Activated CD4-positive, alpha-beta T cell treated with anti-CD3 and anti-CD28 coated beads, Interleukin-2, Interleukin-6, amounts not matched to agents 100 ng/mL and 50 ng/mL, durations not matched to agents 16 hours and 8 hours (primary cell): ENCODE data around the gene NRXN2.
"Not testable (repeated sequence)": the region's sequence is repeated elsewhere in the genome, so short reads cannot be mapped to it uniquely, and the experiment has no call there.

Experiments
- DNase-seq: peaks from one replicate; pipeline ENCODE4 v3.0.0-alpha.2; 2020

The NRXN2 gene

DNA sequence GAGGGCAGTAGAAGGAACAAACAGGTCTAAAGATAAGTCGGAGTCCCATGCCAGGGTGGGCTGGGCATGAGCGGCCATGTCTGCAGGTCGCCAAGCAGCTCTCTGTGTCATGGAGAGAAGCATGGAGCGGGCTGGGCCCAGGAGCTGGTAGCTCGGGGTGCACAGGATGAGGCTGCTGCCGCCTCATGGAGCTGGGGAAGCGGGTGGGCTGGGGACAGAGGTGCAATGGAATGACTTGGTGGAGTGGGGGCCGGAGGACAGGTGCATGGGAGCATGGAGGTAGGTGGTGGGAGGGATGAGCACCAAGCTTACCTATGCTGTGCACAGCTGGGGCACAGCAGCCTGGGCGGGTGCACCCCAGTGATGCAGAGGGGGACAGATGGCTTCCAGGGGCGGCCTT is 3.6 kb downstream of the NRXN2 start:
- no peak for DNase-seq

- DNase-seq: no peak
Measured at GRCh38 chr11:64718780-64719124, 4.2 kb downstream of the NRXN2 start.

DNA sequence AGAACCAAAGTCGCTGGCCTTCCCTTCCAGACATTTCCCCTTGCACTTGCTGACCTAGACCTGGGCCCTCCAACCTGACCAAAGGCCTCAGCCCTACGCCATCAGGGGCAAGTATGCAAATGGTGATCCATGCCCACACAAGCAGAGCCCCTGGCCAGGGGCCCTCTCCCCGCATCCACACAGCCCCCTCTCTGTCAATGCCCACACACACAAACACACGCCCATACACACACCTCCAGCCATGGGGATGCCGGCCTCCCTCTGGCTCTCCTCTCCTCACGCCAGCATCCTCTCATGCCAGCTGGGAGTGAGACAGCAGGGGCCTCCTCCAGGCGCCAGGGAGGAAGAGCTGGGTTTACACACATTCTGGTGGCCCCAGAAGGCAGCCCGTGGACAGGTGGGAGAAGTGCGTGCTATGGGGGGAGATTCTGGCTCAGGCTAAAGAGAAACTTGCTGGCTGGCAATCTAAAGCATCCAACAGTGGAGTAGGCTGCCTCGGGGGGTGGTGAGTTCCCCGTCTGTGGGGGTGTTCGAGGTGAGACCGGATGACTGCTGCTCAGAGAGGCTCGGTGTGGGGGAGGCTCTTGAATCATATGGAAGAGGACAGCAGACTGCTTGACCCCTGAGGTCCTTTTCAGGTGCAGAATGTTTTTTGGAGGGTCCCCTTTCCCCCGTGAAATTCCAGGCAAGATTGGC is 4.8 kb downstream of the NRXN2 start:
- no peak for DNase-seq

DNA sequence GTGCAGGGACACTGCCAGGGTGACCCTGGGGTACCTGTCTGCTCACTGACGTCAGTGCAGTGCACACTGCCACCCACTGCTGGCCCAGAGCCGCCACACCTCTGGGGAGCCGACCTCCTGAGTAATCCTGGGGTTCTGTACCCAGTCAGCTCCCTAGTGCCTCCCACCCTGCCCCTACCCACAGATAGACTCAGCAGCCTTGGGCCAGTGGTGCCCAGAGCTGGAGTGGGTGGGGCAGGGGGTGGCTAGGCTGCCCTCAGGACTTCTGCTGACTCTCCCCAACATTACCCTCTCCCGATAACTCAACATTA is 5.8 kb downstream of the NRXN2 start:
- DNase-seq: no peak

DNA sequence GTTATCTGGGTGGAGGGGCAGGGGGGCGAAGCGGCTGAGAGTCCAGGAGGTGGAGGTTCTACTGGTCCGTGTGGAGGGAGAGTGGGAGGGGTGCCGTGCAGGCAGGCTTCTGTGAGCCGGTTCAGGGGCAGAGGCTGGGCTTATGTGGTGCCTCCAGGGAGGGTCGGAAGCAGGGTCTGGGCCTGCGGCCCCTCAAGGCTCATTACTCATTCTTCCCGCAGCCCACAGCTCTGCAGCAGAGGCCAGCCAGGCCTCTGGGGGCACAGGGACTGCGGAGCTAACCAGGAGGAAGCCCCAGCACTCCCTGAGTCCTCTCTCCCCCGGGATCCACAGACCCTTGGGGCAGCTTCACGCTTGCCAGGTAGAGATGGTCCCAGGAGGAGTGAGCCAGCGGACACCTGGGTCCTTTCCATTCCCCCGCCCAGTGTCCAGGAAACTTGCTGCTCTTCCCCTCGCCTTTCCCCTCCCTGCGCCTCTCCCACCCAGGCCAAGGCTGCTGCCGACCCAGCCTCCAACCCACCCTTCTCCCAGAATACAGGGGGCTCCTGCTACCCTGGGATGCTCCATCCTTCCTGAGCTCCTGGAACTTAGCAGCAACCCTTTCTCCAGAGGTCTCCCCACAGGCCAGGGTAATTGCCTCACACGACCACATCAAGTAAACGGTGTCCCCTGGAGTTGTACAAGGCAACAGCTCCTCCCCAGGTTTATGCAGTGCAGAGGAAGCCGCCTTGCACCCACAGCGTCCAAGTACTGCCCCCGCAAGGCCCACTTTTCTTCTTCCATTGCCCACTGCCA is 6.3 kb downstream of the NRXN2 start:
- no peak for DNase-seq

DNA sequence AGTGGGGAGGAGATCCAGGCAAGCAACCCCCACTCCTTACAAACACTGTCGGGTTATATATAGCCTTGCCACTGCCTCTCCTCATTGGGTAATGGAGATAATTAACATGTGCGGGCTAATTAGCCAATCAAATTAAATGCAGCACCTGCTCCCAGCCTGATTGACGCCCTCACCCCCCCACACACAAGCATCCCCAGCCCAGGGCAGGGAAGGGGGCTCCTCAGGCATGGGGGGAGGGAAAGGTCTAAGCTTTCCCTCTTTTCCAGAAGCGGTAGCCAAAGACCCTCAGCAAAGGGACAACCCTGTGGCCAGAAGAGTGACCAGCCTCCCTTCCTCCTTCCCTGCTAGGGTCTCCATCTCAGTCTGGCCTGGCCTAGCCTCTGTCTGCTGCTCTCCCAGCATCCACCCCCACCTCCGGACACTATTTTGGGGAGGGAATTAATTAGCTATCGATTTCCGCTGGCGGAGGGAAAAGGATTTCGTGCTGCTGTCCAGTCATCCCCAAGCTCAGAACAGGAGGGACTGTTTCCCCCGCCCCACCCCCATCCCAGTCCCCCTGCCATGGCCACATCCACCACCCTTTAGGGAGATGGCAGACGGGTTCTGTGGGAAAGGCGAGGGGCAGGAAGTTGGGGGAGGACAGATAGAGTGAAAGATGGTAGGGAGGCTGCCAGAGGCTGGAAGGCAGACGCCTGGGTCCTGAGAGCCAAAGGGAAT is 7.1 kb downstream of the NRXN2 start:
- no peak for DNase-seq

DNA sequence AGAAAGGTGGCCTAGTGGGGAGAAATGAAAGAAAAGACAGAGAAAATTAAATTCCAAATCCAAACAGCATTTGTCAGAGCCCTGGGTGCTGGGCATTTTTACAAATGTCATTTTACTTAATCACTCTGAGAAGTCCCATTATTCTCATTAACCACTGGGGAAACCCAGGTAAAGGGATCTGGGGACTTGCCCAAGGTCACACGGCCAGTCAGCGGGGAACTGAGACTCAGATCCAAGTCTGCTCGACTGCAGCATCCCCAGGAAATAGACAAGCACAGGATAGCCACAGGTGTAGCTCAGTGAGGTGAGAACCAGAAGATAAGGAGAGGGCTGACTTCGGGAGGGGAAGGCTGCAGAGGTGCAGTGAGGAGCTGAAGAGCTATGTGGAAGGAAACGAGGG is 7.9 kb downstream of the NRXN2 start:
- DNase-seq: no peak

DNA sequence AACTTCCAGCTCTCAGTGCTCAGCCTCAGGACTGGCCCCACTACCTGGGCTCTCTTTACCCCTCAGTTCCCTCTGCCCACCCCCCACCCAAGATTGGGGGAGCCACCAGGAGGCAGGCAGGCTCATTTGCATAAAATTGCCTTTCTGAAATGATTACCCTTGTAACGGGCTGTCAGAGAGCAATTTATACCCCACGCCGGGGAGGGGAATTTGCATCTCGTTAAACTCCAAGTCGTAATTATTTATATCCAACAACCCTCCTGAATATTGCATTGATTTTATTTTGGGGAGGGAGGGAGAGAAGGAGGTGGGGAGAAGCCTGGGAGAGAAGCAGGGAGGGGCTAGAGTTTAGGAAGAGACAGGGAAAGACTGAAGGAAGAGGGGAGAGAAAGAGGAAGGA is 8.3 kb downstream of the NRXN2 start:
- no peak for DNase-seq

GRCh38 chr11:64713781-64714363 is 9.1 kb downstream of the NRXN2 start:
- DNase-seq: no peak

DNA sequence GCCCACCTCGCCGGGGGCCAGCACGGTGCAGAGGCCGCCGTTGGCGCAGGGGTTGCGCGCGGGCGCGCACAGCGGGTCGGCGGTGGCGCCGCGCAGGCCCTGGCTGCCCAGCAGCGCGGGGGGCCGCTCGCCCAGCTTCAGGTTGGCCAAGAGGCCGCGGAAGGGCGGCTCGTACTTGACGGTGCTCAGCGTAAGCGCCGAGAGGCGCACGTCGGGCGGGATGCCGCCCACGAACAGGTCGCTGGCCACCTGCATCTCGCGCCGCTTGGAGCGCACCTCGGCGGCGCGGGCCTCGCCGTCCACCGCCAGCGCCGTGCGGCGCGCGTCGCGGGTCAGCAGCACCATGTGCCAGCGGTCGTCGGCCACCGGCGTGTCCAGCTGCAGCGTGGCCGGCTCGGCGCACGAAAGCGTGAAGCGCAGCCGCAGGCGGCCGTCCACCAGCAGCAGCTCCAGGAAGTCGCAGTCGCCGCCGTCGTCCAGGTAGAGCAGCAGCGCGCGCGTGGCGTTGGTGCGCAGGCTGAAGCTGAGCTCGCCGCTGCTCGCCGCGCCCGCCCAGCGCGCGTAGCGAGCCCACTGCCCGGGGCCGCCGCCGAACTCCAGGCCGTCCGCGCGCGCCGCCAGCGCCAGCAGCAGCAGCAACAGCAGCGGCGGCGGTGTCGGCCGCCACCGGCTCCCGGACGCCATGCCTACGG is 9.8 kb downstream of the NRXN2 start:
- DNase-seq: no peak

DNA sequence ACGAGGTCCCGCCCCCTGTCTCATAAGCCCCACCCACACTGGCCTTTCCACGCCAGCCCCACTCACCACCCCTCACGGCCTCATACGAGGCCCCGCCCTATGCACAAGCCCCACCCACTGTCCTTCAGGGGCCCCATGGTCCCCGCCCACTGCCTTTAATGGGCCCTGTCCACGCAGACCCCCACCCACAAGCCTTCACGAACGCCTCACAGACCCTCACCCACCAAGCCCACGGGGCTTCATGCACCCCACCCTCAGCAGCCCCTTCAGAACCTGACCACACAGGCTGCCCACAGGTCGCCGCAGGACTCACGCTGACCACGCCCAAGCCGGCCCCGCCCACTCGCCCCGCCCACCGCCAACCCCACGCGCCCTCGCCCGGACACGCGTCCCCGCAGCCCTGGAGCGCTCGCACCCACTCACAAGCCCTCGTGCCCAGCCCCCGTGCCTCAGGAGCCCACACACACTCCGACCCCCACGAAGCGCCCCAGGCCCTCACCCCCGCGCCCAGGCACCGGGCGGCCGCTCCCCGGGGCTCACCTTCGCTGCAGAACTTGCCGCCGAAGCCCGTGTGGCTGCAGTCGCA is 10.5 kb downstream of the NRXN2 start:
- no peak for DNase-seq

DNA sequence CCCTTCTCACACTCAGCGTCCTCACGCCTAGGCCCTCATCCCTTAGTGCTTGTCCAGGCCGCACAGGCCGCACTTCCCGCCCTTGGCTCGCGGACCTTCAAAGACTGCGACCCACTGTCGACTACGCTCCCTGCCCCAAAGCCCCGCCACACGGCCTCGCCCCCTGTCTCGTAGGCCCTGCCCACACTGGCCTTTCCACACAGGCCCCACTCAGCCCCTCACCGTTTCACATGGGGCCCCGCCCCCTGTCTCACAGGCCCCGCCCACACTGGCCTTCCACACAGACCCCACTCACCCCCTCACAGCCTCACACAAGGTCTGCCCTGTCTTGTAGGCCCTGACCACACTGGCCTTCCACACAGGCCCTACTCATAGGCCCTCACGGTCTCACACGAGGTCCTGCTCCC is 11.0 kb downstream of the NRXN2 start:
- DNase-seq: no peak

GRCh38 chr11:64711138-64711955 is 11.7 kb downstream of the NRXN2 start:
- no peak for DNase-seq

GRCh38 chr11:64710418-64711137 is 12.4 kb downstream of the NRXN2 start:
- no peak for DNase-seq

DNA sequence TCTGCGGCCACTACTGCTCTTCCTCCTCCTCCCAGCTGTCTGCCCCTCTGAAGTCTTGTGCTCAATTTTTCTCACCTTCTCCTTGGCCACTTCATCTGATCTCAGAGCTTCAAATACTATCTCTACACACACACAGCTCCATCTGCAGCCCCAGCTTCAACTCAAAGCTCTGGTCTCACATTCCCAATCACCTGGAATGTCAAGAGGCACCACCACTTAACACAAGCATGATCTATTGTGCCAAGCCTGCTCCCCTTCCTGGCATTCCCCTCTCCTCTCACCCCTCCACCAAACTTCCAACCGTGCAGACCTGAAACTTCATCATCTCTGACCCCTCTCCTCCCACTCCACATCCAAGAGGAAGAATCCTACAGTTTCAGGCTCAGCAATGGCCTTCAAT is 17.5 kb downstream of the NRXN2 start:
- DNase-seq: no peak

GRCh38 chr11:64703048-64703447 is 19.9 kb downstream of the NRXN2 start:
- no peak for DNase-seq

GRCh38 chr11:64701956-64702355 is 21.0 kb downstream of the NRXN2 start:
- not testable (repeated sequence) for DNase-seq

GRCh38 chr11:64698427-64698826 is 24.6 kb downstream of the NRXN2 start:
- no peak for DNase-seq

DNA sequence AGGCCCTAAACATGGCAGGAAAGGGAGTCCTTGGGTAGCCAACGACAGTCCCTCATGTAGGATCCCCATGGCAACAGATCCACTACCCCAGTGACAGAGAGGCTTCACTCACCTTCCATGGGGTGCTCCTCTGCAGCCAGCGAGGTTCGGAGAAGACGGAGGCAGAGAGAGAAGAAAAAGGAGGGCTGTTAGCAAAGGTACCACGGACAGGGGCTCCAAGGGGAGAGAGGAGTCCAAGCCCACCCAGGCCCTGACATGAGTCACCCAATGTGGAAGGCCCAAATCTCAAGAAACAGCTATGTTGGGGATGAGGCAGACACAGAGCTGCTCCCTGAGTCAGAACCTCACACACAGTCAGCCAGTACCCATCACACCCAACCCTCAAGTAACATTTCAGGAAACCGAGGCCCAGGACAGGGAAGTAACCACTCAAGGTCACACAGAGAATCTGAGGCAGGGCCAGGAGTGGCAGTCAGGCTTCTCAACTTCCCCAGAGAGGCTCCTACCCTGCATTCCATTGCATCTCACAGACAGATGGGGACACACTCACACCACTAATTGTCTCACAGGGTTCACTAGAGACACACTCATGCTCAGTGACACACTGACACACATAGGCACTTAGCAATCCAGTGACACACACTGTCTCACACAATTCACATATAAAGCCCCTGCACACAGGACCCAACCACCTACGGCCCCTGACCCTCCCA is 25.2 kb downstream of the NRXN2 start:
- DNase-seq: no peak

DNA sequence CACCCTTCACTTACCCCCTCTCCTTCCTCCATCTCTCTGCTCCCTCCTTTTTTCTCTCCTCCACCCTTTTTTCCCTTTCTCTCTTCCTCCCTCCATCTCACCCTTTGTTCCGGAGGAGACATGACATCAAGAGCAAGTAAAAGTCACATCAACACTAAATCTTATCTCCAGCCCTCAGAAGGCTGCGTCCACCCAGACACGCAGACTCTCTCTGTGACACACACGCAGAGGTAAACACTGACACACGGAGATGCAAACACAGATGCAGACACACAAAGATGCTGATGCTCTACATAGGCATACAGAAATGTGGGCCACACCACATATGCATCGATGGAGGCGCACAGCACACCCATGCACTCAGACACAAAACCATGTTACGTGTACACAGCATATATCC is 27.0 kb downstream of the NRXN2 start:
- no peak for DNase-seq

GRCh38 chr11:64695548-64695947 is 27.4 kb downstream of the NRXN2 start:
- no peak for DNase-seq
